Testis (tissue), 3 donors: ENCODE data around the gene SPPL3. TPM values are rescaled to one million over a fixed set of nuclear protein-coding genes. Genes with fewer than 3 reads are reported as not detected.

Experiments used
- DNase-seq: peaks from one replicate; pipeline ENCODE4 v3.0.0-alpha.2; 2019
- H3K27ac ChIP-seq, 2 donors: fragments of 200-600 bp; sonication (generic); one replicate each; pipeline ENCODE4 v1.5.1; 2019
- H3K27me3 ChIP-seq: fragments of 200-600 bp; sonication (generic); one replicate; pipeline ENCODE4 v1.5.1; 2019
- H3K36me3 ChIP-seq: fragments of 200-600 bp; sonication (generic); one replicate; pipeline ENCODE4 v1.5.1; 2017; ENCODE audit warnings: low read depth; ENCODE audit errors: missing control alignments
- H3K4me1 ChIP-seq: fragments of 200-600 bp; sonication (generic); one replicate; pipeline ENCODE4 v1.5.1; 2019
- H3K4me3 ChIP-seq, 2 donors: fragments of 200-600 bp; sonication (generic); one replicate each; pipeline ENCODE4 v1.5.1; 2017 to 2019
- H3K9me3 ChIP-seq: fragments of 200-600 bp; sonication (generic); one replicate; pipeline ENCODE4 v1.5.1; 2017
- CTCF ChIP-seq, 3 experiments: fragments of 450-650 bp in 2 of 3; fragments of 200-600 bp in 1 of 3; sonication (generic) in 1 of 3; IDR thresholded peaks; one replicate each; pipeline ENCODE4 v1.5.1; 2016 to 2019; ENCODE audit warnings: antibody characterized with exemption in 3 of 3, mild to moderate bottlenecking in 2 of 3, moderate library complexity in 1 of 3
- POLR2A ChIP-seq: fragments of 450-650 bp; IDR thresholded peaks from one replicate; pipeline ENCODE4 v1.6.1; 2017; ENCODE audit warnings: antibody characterized with exemption, mild to moderate bottlenecking, moderate library complexity
- WGBS, 2 donors: methylation state at CpG; one replicate each; pipeline ENCODE4 v1.1.5; 2018; 5-methylcytosine and 5-hydroxymethylcytosine counted together
- intact Hi-C: fragments of 100-400 bp; cut with DNase I; formaldehyde crosslinking; loops from one replicate; pipeline ENCODE4 v1.15.1; 2023; ENCODE audit warnings: low total_unique reads
- polyA plus RNA-seq: library from polyadenylated mRNA; stranded (reverse); fragments of 350-450 nt; fragmentation: Illumina TruSeq; extraction: RNeasy Lipid Tissue Mini Kit (QIAGEN cat#74804); gene quantifications from one replicate; pipeline ENCODE4 v1.2.3, GENCODE V29; 2014; ENCODE audit warnings: low read depth, low replicate concordance; ENCODE audit not compliant: insufficient read depth
- total RNA-seq, 2 donors: library from RNA; depleted of rRNA; stranded (reverse); fragments of >200 nt; gene quantifications; one replicate each; pipeline ENCODE4 v1.2.3, GENCODE V29; 2016

The SPPL3 gene
- total and polyA plus RNA-seq, 3 donors from 2014 or later, result 61.1 to 190 (median 65.4) TPM

GRCh38 chr12:120844768-120845449 is 59.2 kb downstream of the SPPL3 start:
- WGBS, 2 donors, result 89 to 93% methylated on average over 14 to 18 of the region's 18 CpGs
- H3K4me3 ChIP-seq, result no peak overlapping the region
- H3K9me3 ChIP-seq, result no peaks in the 10 kb centered on the region
- intact Hi-C loops, result no loop called here
- TF ChIP-seq CTCF (IDR thresholded peaks at IDR 0.05) (no peak), POLR2A (no peak)
- no peak for DNase-seq
- H3K27ac ChIP-seq, result no peak overlapping the region
- no peaks in the 10 kb centered on the region for H3K36me3 ChIP-seq
- no peaks in the 10 kb centered on the region for H3K27me3 ChIP-seq
- peaks cover 16% of the 10 kb centered on the region for H3K4me1 ChIP-seq

- no peak overlapping the region for H3K27ac ChIP-seq
- intact Hi-C loops, result no loop called here
- no peaks in the 10 kb centered on the region for H3K27me3 ChIP-seq
- TF ChIP-seq POLR2A (no peak), CTCF (IDR thresholded peaks at IDR 0.05) (no peak)
- H3K4me1 ChIP-seq, result peaks cover 16% of the 10 kb centered on the region
- no peak overlapping the region for H3K4me3 ChIP-seq
- DNase-seq, result no peak
- H3K36me3 ChIP-seq, result no peaks in the 10 kb centered on the region
- no peaks in the 10 kb centered on the region for H3K9me3 ChIP-seq
- 70 to 78% methylated on average over 5 of the region's 5 CpGs for WGBS, 2 donors
These were observed 59.9 kb downstream of the SPPL3 start for GRCh38 chr12:120844297-120844696.

- 86 to 89% methylated on average over 6 of the region's 6 CpGs for WGBS, 2 donors
- Histone ChIP-seq H3K4me3 (no peak overlapping the region), H3K4me1 (peaks cover 16% of the 10 kb centered on the region), H3K36me3 (no peaks in the 10 kb centered on the region), H3K9me3 (no peaks in the 10 kb centered on the region), H3K27me3 (no peaks in the 10 kb centered on the region), H3K27ac (no peak overlapping the region)
- intact Hi-C loops, result no loop called here
- TF ChIP-seq POLR2A (no peak), CTCF (IDR thresholded peaks at IDR 0.05) (no peak)
- no peak for DNase-seq
These were observed 60.7 kb downstream of the SPPL3 start for GRCh38 chr12:120843472-120843871.

GRCh38 chr12:120842595-120842994 is 61.6 kb downstream of the SPPL3 start:
- DNase-seq, result no peak
- Histone ChIP-seq H3K4me3 (no peak overlapping the region), H3K36me3 (no peaks in the 10 kb centered on the region), H3K27ac (no peak overlapping the region), H3K4me1 (peaks cover 10% of the 10 kb centered on the region), H3K27me3 (no peaks in the 10 kb centered on the region), H3K9me3 (no peaks in the 10 kb centered on the region)
- TF ChIP-seq CTCF (IDR thresholded peaks at IDR 0.05) (no peak), POLR2A (no peak)
- WGBS, 2 donors, result 90 to 93% methylated on average over 3 of the region's 3 CpGs
- intact Hi-C loops, result no loop called here

GRCh38 chr12:120841525-120841924 is 62.6 kb downstream of the SPPL3 start:
- Histone ChIP-seq H3K27ac (peak overlapping the region in 1 of 2 donors; percentile 8), H3K9me3 (no peaks in the 10 kb centered on the region), H3K4me3 (no peak overlapping the region), H3K36me3 (no peaks in the 10 kb centered on the region), H3K4me1 (peaks cover 10% of the 10 kb centered on the region), H3K27me3 (no peaks in the 10 kb centered on the region)
- intact Hi-C loops, result no loop called here
- 54 to 55% methylated on average over 3 of the region's 3 CpGs for WGBS, 2 donors
- TF ChIP-seq CTCF (IDR thresholded peaks at IDR 0.05), result no peak
- TF ChIP-seq POLR2A, result no peak
- no peak for DNase-seq
